Thyroid gland (tissue), 4 donors: ENCODE measurements around the gene DHX34. TPM values are rescaled to one million over a fixed set of nuclear protein-coding genes. Genes with fewer than 3 reads are reported as not detected.
"Not testable (repeated sequence)": the region's sequence is repeated elsewhere in the genome, so short reads cannot be mapped to it uniquely, and the experiment has no call there.

ENCODE experiments used
- DNase-seq, 2 donors: peaks; one replicate each; pipeline ENCODE4 v3.0.0-alpha.2; 2019
- H3K27ac ChIP-seq, 3 donors: fragments of 200-600 bp; sonication (generic); 1 replicate in 2 of 3; 2 replicates in 1 of 3; pipeline ENCODE4 v1.5.1; 2016 to 2019; ENCODE audit warnings: mild to moderate bottlenecking in 1 of 3, moderate library complexity in 1 of 3
- H3K27me3 ChIP-seq: fragments of 200-600 bp; sonication (generic); one replicate; pipeline ENCODE4 v1.5.1; 2019
- H3K36me3 ChIP-seq, 2 donors: fragments of 200-600 bp; sonication (generic); one replicate each; pipeline ENCODE4 v1.5.1; 2016 to 2019
- H3K4me1 ChIP-seq, 2 donors: fragments of 200-600 bp; sonication (generic); one replicate each; pipeline ENCODE4 v1.5.1; 2017 to 2019
- H3K4me3 ChIP-seq, 3 donors: fragments of 200-600 bp; sonication (generic); replicated peaks in 1 of 3; 1 replicate in 2 of 3; 2 replicates in 1 of 3; pipeline ENCODE4 v1.5.1; 2016; ENCODE audit warnings: mild to moderate bottlenecking in 1 of 3
- H3K9me3 ChIP-seq: fragments of 200-600 bp; sonication (generic); one replicate; pipeline ENCODE4 v1.5.1; 2017
- POLR2A ChIP-seq, 2 donors: fragments of 450-650 bp; IDR thresholded peaks; one replicate each; pipeline ENCODE4 v1.6.1; 2017; ENCODE audit warnings: antibody characterized with exemption in 2 of 2, mild to moderate bottlenecking in 2 of 2, moderate library complexity in 1 of 2
- WGBS, 2 donors: methylation state at CpG; one replicate each; pipeline ENCODE4 v1.1.5; 2017; 5-methylcytosine and 5-hydroxymethylcytosine counted together
- intact Hi-C: fragments of 100-400 bp; cut with DNase I; formaldehyde crosslinking; loops from one replicate; pipeline ENCODE4 v1.15.1; 2023
- total RNA-seq, 4 donors: library from RNA; depleted of rRNA; stranded (reverse); fragments of >200 nt; gene quantifications; one replicate each; pipeline ENCODE4 v1.2.3, GENCODE V29; 2016
- TF ChIP-seq, protein P1 (sequence below), 6 experiments: fragments of 200-600 bp in 3 of 6; fragments of 450-650 bp in 3 of 6; sonication (generic) in 3 of 6; IDR thresholded peaks; one replicate each; pipeline ENCODE4 v1.5.1; 2016 to 2019; ENCODE audit warnings: antibody characterized with exemption in 6 of 6, mild to moderate bottlenecking in 2 of 6, inconsistent platforms in 1 of 6, moderate library complexity in 1 of 6

DHX34 gene
- total RNA-seq, 4 donors from 2014 or later: 15.2 to 20.1 (median 17.3) TPM

GRCh38 chr19:47381653-47382279 is 32.7 kb downstream of the DHX34 start:
- 74 to 100% methylated on average over 3 to 8 of the region's 11 CpGs for WGBS, 2 donors
- DNase-seq: no peak
- Histone ChIP-seq H3K36me3 (peaks cover 27 to 37% of the 10 kb centered on the region in 2 donors), H3K4me1 (no peaks in the 10 kb centered on the region), H3K27me3 (no peaks in the 10 kb centered on the region), H3K9me3 (no peaks in the 10 kb centered on the region), H3K4me3 (no peak overlapping the region), H3K27ac (no peak overlapping the region)
- TF ChIP-seq, protein P1, sequence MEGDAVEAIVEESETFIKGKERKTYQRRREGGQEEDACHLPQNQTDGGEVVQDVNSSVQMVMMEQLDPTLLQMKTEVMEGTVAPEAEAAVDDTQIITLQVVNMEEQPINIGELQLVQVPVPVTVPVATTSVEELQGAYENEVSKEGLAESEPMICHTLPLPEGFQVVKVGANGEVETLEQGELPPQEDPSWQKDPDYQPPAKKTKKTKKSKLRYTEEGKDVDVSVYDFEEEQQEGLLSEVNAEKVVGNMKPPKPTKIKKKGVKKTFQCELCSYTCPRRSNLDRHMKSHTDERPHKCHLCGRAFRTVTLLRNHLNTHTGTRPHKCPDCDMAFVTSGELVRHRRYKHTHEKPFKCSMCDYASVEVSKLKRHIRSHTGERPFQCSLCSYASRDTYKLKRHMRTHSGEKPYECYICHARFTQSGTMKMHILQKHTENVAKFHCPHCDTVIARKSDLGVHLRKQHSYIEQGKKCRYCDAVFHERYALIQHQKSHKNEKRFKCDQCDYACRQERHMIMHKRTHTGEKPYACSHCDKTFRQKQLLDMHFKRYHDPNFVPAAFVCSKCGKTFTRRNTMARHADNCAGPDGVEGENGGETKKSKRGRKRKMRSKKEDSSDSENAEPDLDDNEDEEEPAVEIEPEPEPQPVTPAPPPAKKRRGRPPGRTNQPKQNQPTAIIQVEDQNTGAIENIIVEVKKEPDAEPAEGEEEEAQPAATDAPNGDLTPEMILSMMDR (IDR thresholded peaks at IDR 0.05): no peak
- TF ChIP-seq POLR2A (IDR thresholded peaks at IDR 0.05): no peak
- intact Hi-C loops: no loop called here

DNA sequence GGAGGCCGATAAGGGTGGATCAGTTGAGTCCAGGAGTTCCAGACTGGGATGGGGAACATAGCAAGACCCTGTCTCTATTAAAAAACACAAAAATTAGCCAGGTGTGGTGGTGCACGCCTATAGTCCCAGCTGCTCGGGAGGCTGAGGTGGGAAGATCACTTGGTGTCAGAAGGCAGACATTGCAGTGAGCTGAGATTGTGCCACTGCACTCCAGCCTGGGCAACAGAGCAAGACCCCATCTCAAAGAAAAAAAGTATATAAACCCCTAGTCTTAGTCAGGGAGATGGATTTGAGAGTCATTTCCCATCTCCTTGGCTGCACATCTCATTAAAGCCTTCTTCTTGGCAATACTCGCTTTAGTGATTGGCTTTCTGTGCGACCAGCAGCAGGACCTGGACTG is 34.8 kb downstream of the DHX34 start:
- H3K27ac ChIP-seq, intact Hi-C loops, DNase-seq, H3K4me1 ChIP-seq, H3K9me3 ChIP-seq, H3K27me3 ChIP-seq, H3K4me3 ChIP-seq: not testable (repeated sequence)
- WGBS, 2 donors: 86 to 89% methylated on average over 5 of the region's 5 CpGs
- H3K36me3 ChIP-seq: peaks cover 16 to 26% of the 10 kb centered on the region in 2 donors

DNA sequence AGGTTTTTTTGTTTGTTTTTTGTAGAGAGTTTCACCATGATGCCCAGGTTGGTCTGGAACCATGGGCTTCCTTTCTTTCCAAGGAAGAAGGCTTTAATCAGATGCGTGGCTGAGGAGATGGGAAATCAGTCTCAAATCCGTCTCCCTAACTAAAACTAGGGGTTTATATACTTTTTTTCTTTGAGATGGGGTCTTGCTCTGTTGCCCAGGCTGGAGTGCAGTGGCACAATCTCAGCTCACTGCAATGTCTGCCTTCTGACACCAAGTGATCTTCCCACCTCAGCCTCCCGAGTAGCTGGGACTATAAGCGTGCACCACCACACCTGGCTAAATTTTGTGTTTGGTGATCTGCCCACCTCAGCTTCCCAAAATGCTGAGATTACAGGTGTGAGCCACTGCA is 35.4 kb downstream of the DHX34 start:
- DNase-seq, H3K4me3 ChIP-seq, H3K27me3 ChIP-seq, intact Hi-C loops, H3K4me1 ChIP-seq, H3K27ac ChIP-seq, H3K9me3 ChIP-seq: not testable (repeated sequence)
- 77 to 95% methylated on average over 4 of the region's 4 CpGs for WGBS, 2 donors
- peaks cover 16 to 24% of the 10 kb centered on the region in 2 donors for H3K36me3 ChIP-seq

DNA sequence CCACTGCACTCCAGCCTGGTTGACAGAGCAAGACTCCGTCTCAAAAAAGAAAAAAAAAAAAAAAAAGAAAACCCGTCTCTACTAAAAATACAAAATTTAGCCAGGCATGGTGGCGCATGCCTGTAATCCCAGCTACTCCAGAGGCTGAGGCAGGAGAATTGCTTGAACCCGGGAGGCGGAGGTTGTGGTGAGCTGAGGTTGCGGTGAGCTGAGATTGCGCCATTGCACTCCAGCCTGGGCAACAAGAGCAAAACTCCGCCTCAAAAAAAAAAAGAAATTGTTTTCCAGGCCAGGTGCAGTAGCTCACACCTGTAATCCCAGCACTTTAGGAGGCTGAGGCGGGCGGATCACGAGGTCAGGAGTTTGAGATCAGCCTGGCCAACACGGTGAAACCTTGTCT is 37.5 kb downstream of the DHX34 start:
- H3K4me1 ChIP-seq, H3K36me3 ChIP-seq, DNase-seq, H3K27ac ChIP-seq, intact Hi-C loops, H3K27me3 ChIP-seq, H3K9me3 ChIP-seq, H3K4me3 ChIP-seq: not testable (repeated sequence)
- 78 to 85% methylated on average over 12 of the region's 12 CpGs for WGBS, 2 donors

DNA sequence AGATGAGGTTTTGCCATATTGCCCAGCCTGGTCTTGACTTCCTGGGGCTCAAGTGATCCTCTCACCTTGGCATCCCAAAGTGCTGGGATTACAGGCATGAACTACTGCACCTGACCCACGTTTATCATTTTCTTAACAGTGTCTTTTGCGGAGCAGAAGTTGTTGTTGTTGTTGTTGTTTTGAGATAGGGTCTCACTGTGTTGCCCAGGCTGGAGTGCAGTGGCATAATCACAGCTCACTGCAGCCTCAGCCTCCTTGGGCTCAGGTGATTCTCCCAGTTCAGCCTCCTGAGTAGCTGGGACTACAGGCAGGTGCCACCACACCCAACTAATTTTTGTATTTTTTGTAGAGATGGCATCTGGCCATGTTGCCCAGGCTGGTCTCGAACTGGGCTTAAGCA is 38.5 kb downstream of the DHX34 start:
- H3K27ac ChIP-seq, H3K9me3 ChIP-seq, DNase-seq, H3K4me1 ChIP-seq, H3K27me3 ChIP-seq, H3K36me3 ChIP-seq, intact Hi-C loops, H3K4me3 ChIP-seq: not testable (repeated sequence)
- WGBS, 2 donors: 78 to 79% methylated on average over 3 of the region's 3 CpGs

- not testable (repeated sequence) for H3K36me3 ChIP-seq
- WGBS, 2 donors: 87 to 91% methylated on average over 5 of the region's 5 CpGs
These were observed 39.6 kb downstream of the DHX34 start for GRCh38 chr19:47388721-47389120.

GRCh38 chr19:47389150-47389556 is 40.0 kb downstream of the DHX34 start:
- Histone ChIP-seq H3K4me1 (no peaks in the 10 kb centered on the region), H3K4me3 (no peak overlapping the region), H3K9me3 (no peaks in the 10 kb centered on the region), H3K36me3 (no peaks in the 10 kb centered on the region), H3K27me3 (no peaks in the 10 kb centered on the region), H3K27ac (no peak overlapping the region)
- no peak for TF ChIP-seq POLR2A (IDR thresholded peaks at IDR 0.05)
- TF ChIP-seq, protein P1 (IDR thresholded peaks at IDR 0.05): no peak
- intact Hi-C loops: no loop called here
- 70 to 82% methylated on average over 9 of the region's 9 CpGs for WGBS, 2 donors
- no peak for DNase-seq

More at GRCh38 chr19:47388721-47389120, 39.6 kb downstream of the DHX34 start:
- H3K27ac ChIP-seq, DNase-seq, intact Hi-C loops, H3K4me1 ChIP-seq, H3K4me3 ChIP-seq, H3K27me3 ChIP-seq, H3K9me3 ChIP-seq: not testable (repeated sequence)
